HEK293 (cell line): Measurements from ENCODE around the gene MCEMP1.

ENCODE experiments used
- CTCF ChIA-PET: fragments of 350-600 bp; formaldehyde crosslinking; extraction: SDS; loops from one replicate; lab custom pipeline; 2021; ENCODE audit warnings: antibody characterized with exemption; lab: Yijun Ruan, JAX
- POLR2A ChIA-PET: fragments of 300-600 bp; formaldehyde crosslinking; extraction: SDS; loops from one replicate; lab custom pipeline; 2020; ENCODE audit warnings: antibody characterized with exemption, inconsistent platforms; lab: Yijun Ruan, JAX
- H3K27ac ChIP-seq: fragments of 200-500 bp; sonication (Bioruptor generic); 2 replicates; pipeline ENCODE4 v1.5.1; 2014; ENCODE audit warnings: low read depth, low read length, control low read depth, inconsistent platforms; ENCODE audit errors: extremely low read depth
- H3K36me3 ChIP-seq, 2 experiments: fragments of 200-500 bp in 1 of 2; sonication (Bioruptor generic) in 1 of 2; 1 replicate in 1 of 2; 2 replicates in 1 of 2; pipeline ENCODE4 v1.5.1; 2014 to 2017; ENCODE audit warnings: inconsistent platforms in 2 of 2, low read length in 2 of 2; ENCODE audit not compliant: control insufficient read depth in 2 of 2, insufficient read depth in 1 of 2
- H3K4me1 ChIP-seq: fragments of 200-500 bp; sonication (Bioruptor generic); 2 replicates; pipeline ENCODE4 v1.5.1; 2014; ENCODE audit warnings: mild to moderate bottlenecking, low read length, inconsistent platforms; ENCODE audit not compliant: control insufficient read depth, insufficient read depth
- H3K4me3 ChIP-seq: 2 replicates; pipeline ENCODE4 v1.5.1; 2011; ENCODE audit warnings: low read depth, mild to moderate bottlenecking, control low read depth, low read length, moderate library complexity
- H3K9me3 ChIP-seq: fragments of 200-500 bp; sonication (Bioruptor generic); 2 replicates; pipeline ENCODE4 v1.5.1; 2014; ENCODE audit warnings: low read depth, low read length, inconsistent platforms; ENCODE audit not compliant: control insufficient read depth, insufficient read depth
- GLIS2 ChIP-seq: fragments of 450-650 bp; formaldehyde crosslinking; IDR thresholded peaks from 2 replicates; pipeline ENCODE4 v1.5.1; 2016; ENCODE audit warnings: missing biosample characterization, missing genetic modification characterization
- HOXD13 ChIP-seq: sonication (generic); formaldehyde crosslinking; IDR thresholded peaks from 2 replicates; pipeline ENCODE4 v1.8.0; 2022; ENCODE audit warnings: missing genetic modification reagents, borderline replicate concordance
- KLF1 ChIP-seq: fragments of 450-650 bp; formaldehyde crosslinking; IDR thresholded peaks from 2 replicates; pipeline ENCODE4 v1.5.1; 2016; ENCODE audit warnings: missing biosample characterization, missing genetic modification characterization
- SETDB1 ChIP-seq: IDR thresholded peaks from one replicate; pipeline ENCODE4 v1.6.1; 2017; ENCODE audit warnings: mild to moderate bottlenecking, low read length, moderate library complexity, mixed read lengths; ENCODE audit not compliant: insufficient read length
- ZBTB48 ChIP-seq: fragments of 450-650 bp; formaldehyde crosslinking; IDR thresholded peaks from 2 replicates; pipeline ENCODE4 v1.5.1; 2016; ENCODE audit warnings: missing biosample characterization, missing genetic modification characterization
- ZFP69B ChIP-seq: fragments of 450-650 bp; formaldehyde crosslinking; IDR thresholded peaks from 2 replicates; pipeline ENCODE4 v1.5.1; 2016; ENCODE audit warnings: missing biosample characterization, missing genetic modification characterization
- ZIC2 ChIP-seq: fragments of 450-650 bp; formaldehyde crosslinking; IDR thresholded peaks from 2 replicates; pipeline ENCODE4 v1.5.1; 2016; ENCODE audit warnings: missing biosample characterization, missing genetic modification characterization
- ZNF121 ChIP-seq: fragments of 450-650 bp; formaldehyde crosslinking; IDR thresholded peaks from 2 replicates; pipeline ENCODE4 v1.5.1; 2016; ENCODE audit warnings: missing biosample characterization, missing genetic modification characterization
- ZNF132 ChIP-seq: fragments of 450-650 bp; formaldehyde crosslinking; IDR thresholded peaks from 2 replicates; pipeline ENCODE4 v1.5.1; 2017; ENCODE audit warnings: missing biosample characterization, missing genetic modification characterization, borderline replicate concordance
- ZNF138 ChIP-seq: fragments of 450-650 bp; formaldehyde crosslinking; IDR thresholded peaks from 2 replicates; pipeline ENCODE4 v1.5.1; 2016; ENCODE audit warnings: missing biosample characterization, missing genetic modification characterization, borderline replicate concordance
- ZNF146 ChIP-seq: fragments of 450-650 bp; formaldehyde crosslinking; IDR thresholded peaks from 2 replicates; pipeline ENCODE4 v1.5.1; 2016; ENCODE audit warnings: missing biosample characterization, missing genetic modification characterization
- ZNF155 ChIP-seq: fragments of 450-650 bp; formaldehyde crosslinking; IDR thresholded peaks from 2 replicates; pipeline ENCODE4 v1.5.1; 2016; ENCODE audit warnings: missing biosample characterization, missing genetic modification characterization
- ZNF354C ChIP-seq: fragments of 450-650 bp; formaldehyde crosslinking; IDR thresholded peaks from 2 replicates; pipeline ENCODE4 v1.5.1; 2016; ENCODE audit warnings: missing biosample characterization, missing genetic modification characterization, low read depth, borderline replicate concordance
- ZNF433 ChIP-seq: fragments of 450-650 bp; formaldehyde crosslinking; IDR thresholded peaks from 2 replicates; pipeline ENCODE4 v1.5.1; 2016; ENCODE audit warnings: missing biosample characterization, missing genetic modification characterization, low read depth
- ZNF544 ChIP-seq: fragments of 450-650 bp; formaldehyde crosslinking; IDR thresholded peaks from 2 replicates; pipeline ENCODE4 v1.5.0; 2017; ENCODE audit warnings: missing biosample characterization, missing genetic modification characterization
- ZNF548 ChIP-seq: fragments of 450-650 bp; formaldehyde crosslinking; IDR thresholded peaks from 2 replicates; pipeline ENCODE4 v1.5.1; 2016; ENCODE audit warnings: missing biosample characterization, missing genetic modification characterization
- ZNF600 ChIP-seq: fragments of 450-650 bp; formaldehyde crosslinking; IDR thresholded peaks from 2 replicates; pipeline ENCODE4 v1.5.1; 2016; ENCODE audit warnings: missing biosample characterization, missing genetic modification characterization
- ZNF623 ChIP-seq: fragments of 450-650 bp; formaldehyde crosslinking; IDR thresholded peaks from 2 replicates; pipeline ENCODE4 v1.5.1; 2016; ENCODE audit warnings: missing biosample characterization, missing genetic modification characterization
- ZNF654 ChIP-seq: fragments of 450-650 bp; formaldehyde crosslinking; IDR thresholded peaks from 2 replicates; pipeline ENCODE4 v1.5.1; 2016; ENCODE audit warnings: low read depth, missing biosample characterization, missing genetic modification characterization
- ZNF664 ChIP-seq: fragments of 450-650 bp; formaldehyde crosslinking; IDR thresholded peaks from 2 replicates; pipeline ENCODE4 v1.5.1; 2016; ENCODE audit warnings: missing biosample characterization, missing genetic modification characterization
- ZNF677 ChIP-seq: fragments of 450-650 bp; IDR thresholded peaks from 2 replicates; pipeline ENCODE4 v1.5.0; 2018; ENCODE audit warnings: missing biosample characterization, mild to moderate bottlenecking, missing genetic modification characterization, moderate library complexity
- TF ChIP-seq, protein P1 (sequence below): fragments of 450-650 bp; formaldehyde crosslinking; IDR thresholded peaks from 2 replicates; pipeline ENCODE4 v1.5.1; 2016; ENCODE audit warnings: missing biosample characterization, missing genetic modification characterization
- TF ChIP-seq, protein P2 (sequence below): fragments of 450-650 bp; formaldehyde crosslinking; IDR thresholded peaks from 2 replicates; pipeline ENCODE4 v1.5.1; 2016; ENCODE audit warnings: missing biosample characterization, missing genetic modification characterization
- TF ChIP-seq, protein P3 (sequence below): fragments of 450-650 bp; formaldehyde crosslinking; IDR thresholded peaks from 2 replicates; pipeline ENCODE4 v1.5.1; 2016; ENCODE audit warnings: missing biosample characterization, missing genetic modification characterization
- TF ChIP-seq, protein P4 (sequence below): fragments of 450-650 bp; formaldehyde crosslinking; IDR thresholded peaks from 2 replicates; pipeline ENCODE4 v1.5.1; 2017; ENCODE audit warnings: missing biosample characterization, missing genetic modification characterization

Gene MCEMP1

DNA sequence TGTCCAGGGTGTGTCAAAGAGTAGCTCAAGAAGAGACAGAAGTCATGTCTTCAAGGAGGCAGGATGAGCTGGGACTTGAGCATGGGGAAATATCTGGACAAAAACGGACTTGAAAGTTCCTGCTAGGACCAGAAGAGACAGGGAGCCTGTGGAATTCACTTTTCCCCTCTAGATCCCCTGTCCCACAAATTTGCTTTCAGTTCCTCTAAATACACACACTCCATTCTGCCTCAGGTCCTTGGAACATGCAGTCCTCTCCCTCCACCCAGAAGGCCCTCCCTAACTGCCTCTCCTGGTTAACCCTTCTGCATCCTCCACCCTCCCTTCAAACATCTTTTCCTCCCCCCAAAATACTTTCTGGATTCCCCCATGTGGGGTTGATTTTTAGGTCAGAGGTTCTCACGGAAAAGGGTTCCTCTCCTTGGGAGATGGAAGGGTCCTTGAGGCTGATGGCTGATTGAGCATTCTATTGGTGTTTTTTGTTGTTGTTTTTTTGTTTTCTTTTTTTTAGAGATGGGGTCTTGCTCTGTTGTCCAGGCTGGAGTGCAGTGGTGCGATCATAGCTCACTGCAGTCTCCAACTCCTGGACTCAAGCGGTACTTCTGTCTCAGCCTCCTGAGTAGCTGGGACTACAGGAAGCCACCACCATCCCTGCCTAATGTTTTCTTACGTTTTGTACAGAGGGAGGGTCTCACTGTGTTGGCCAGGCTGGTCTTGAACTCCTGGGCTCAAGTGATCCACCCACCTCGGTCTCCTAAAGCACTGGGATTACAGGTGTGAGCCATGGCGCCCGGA is 14.9 kb upstream of the MCEMP1 start:
- POLR2A ChIA-PET: no interaction called here
- CTCF ChIA-PET: interaction anchor here (1.8 to 4.3 kb wide), 3 partner anchors 10 to 94 kb away, joined by 5 to 23 read pairs (median 14); partner anchors contain the start of gene TRAPPC5

DNA sequence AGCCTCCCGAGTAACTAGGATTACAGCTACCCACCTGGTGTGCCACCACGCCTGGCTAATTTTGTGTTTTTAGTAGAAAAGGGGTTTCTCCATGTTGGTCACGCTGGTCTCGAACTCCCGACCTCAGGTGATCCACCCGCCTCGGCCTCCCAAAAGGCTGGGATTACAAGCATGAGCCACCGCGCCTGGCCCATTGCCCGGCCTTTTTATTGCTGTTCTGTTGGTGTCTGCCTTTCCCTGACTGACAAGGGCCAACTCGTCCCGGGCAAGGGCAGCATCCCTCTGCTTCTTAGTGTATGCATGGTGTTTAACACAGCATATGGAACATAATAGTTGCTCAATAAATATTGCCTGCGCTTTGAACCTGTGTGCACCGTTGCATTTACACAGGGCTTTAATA is 14.2 kb upstream of the MCEMP1 start:
- Histone ChIP-seq H3K4me1 (no peaks in the 10 kb centered on the region), H3K9me3 (no peaks in the 10 kb centered on the region)
- ChIA-PET CTCF (interaction anchor here (2.7 to 4.3 kb wide), 2 partner anchors 10 to 18 kb away, joined by 14 to 23 read pairs; partner anchors contain the start of gene TRAPPC5), POLR2A (interaction anchor here (0.7 kb wide), 1 partner anchor 81 kb away, joined by 3 read pairs; no protein-coding TSS in a partner anchor)
- TF ChIP-seq KLF1 (tag by site-specific recombination) (no peak), ZBTB48 (no peak), ZNF664 (tag by site-specific recombination) (peak; percentile 64; the same call in 1 of the 2 replicates), GLIS2 (tag by site-specific recombination) (no peak), ZNF544 (no peak)
- TF ChIP-seq, protein P1, sequence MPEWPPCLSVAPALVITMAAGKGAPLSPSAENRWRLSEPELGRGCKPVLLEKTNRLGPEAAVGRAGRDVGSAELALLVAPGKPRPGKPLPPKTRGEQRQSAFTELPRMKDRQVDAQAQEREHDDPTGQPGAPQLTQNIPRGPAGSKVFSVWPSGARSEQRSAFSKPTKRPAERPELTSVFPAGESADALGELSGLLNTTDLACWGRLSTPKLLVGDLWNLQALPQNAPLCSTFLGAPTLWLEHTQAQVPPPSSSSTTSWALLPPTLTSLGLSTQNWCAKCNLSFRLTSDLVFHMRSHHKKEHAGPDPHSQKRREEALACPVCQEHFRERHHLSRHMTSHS (tag by site-specific recombination): no peak
- TF ChIP-seq, protein P2, sequence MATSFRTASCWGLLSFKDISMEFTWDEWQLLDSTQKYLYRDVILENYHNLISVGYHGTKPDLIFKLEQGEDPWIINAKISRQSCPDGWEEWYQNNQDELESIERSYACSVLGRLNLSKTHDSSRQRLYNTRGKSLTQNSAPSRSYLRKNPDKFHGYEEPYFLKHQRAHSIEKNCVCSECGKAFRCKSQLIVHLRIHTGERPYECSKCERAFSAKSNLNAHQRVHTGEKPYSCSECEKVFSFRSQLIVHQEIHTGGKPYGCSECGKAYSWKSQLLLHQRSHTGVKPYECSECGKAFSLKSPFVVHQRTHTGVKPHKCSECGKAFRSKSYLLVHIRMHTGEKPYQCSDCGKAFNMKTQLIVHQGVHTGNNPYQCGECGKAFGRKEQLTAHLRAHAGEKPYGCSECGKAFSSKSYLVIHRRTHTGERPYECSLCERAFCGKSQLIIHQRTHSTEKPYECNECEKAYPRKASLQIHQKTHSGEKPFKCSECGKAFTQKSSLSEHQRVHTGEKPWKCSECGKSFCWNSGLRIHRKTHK: no peak
- TF ChIP-seq, all 188 proteins: peak for 1
- H3K27ac ChIP-seq: no peak overlapping the region
- H3K36me3 ChIP-seq: no peaks in the 10 kb centered on the region
- no peak overlapping the region for H3K4me3 ChIP-seq

More for the DNA sequence above, 14.9 kb upstream of the MCEMP1 start:
- no peaks in the 10 kb centered on the region for H3K4me1 ChIP-seq
- TF ChIP-seq ZNF600 (tag by site-specific recombination) (no peak), ZNF544 (no peak), ZNF623 (peak; percentile 39), ZNF354C (tag by site-specific recombination) (no peak), ZNF121 (tag by site-specific recombination) (peak; percentile 83), ZNF155 (tag by site-specific recombination) (no peak)
- TF ChIP-seq, protein P3, sequence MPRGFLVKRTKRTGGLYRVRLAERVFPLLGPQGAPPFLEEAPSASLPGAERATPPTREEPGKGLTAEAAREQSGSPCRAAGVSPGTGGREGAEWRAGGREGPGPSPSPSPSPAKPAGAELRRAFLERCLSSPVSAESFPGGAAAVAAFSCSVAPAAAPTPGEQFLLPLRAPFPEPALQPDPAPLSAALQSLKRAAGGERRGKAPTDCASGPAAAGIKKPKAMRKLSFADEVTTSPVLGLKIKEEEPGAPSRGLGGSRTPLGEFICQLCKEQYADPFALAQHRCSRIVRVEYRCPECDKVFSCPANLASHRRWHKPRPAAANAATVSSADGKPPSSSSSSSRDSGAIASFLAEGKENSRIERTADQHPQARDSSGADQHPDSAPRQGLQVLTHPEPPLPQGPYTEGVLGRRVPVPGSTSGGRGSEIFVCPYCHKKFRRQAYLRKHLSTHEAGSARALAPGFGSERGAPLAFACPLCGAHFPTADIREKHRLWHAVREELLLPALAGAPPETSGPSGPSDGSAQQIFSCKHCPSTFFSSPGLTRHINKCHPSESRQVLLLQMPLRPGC (tag by site-specific recombination): no peak
- H3K4me3 ChIP-seq: no peak overlapping the region
- H3K27ac ChIP-seq: no peak overlapping the region
- no peaks in the 10 kb centered on the region for H3K9me3 ChIP-seq
- H3K36me3 ChIP-seq: no peaks in the 10 kb centered on the region

DNA sequence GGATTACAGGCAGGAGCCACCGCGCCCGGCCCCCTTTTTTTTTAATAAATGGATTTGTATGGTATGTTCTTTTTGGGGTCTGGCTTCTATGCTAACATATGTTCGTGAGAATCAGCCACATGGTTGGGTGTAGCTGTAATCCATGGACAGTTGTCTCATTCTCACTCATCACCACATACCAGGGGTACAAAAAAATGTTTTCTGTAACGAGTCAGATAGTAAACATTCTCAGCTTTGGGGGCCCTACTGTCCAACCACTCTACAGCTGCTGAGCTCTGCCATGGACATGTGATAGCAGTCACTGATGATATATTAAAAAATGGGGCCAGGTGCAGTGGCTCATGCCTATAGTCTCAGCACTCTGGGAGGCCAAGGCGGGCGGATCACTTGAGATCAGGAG is 13.2 kb upstream of the MCEMP1 start:
- CTCF ChIA-PET: interaction anchor here (0.5 to 4.3 kb wide), 4 partner anchors 11 to 1501 kb away, joined by 3 to 23 read pairs (median 5); partner anchors contain the start of gene TRAPPC5
- H3K27ac ChIP-seq: no peak overlapping the region
- H3K4me3 ChIP-seq: no peak overlapping the region
- POLR2A ChIA-PET: no interaction called here
- H3K4me1 ChIP-seq: no peaks in the 10 kb centered on the region
- no peaks in the 10 kb centered on the region for H3K36me3 ChIP-seq
- no peaks in the 10 kb centered on the region for H3K9me3 ChIP-seq
- TF ChIP-seq ZNF155 (tag by site-specific recombination) (no peak), ZNF433 (no peak), ZNF132 (tag by site-specific recombination) (no peak), ZNF138 (tag by site-specific recombination) (no peak), ZNF677 (tag by site-specific recombination) (no peak), ZFP69B (tag by site-specific recombination) (no peak), ZNF146 (tag by site-specific recombination) (no peak), ZNF548 (tag by site-specific recombination) (no peak), HOXD13 (CRISPR knock-in tag) (no peak), ZNF654 (tag by site-specific recombination) (no peak), SETDB1 (no peak), ZIC2 (no peak)
- TF ChIP-seq, protein P4, sequence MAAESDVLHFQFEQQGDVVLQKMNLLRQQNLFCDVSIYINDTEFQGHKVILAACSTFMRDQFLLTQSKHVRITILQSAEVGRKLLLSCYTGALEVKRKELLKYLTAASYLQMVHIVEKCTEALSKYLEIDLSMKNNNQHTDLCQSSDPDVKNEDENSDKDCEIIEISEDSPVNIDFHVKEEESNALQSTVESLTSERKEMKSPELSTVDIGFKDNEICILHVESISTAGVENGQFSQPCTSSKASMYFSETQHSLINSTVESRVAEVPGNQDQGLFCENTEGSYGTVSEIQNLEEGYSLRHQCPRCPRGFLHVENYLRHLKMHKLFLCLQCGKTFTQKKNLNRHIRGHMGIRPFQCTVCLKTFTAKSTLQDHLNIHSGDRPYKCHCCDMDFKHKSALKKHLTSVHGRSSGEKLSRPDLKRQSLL (tag by site-specific recombination): no peak
- TF ChIP-seq, protein P3 (tag by site-specific recombination): no peak
